Endothelial cell of umbilical vein (primary cell): ENCODE data around the gene FBXO48. TPM values are rescaled to one million over a fixed set of nuclear protein-coding genes. Genes with fewer than 3 reads are reported as not detected.

Source experiments
- BruUV-seq: library from RNA; stranded (reverse); fragments of 400-500 nt; replicated peaks from 2 replicates; lab custom pipeline; 2021; lab: Mats Ljungman, UMichigan
- CTCF ChIA-PET: fragments of 300-600, 350-600 bp; sonication (Branson Sonifier 250); formaldehyde crosslinking; loops from one replicate; lab custom pipeline; 2021; ENCODE audit warnings: antibody characterized with exemption, inconsistent platforms; lab: Charles Lee
- POLR2A ChIA-PET: fragments of 300-600, 350-600 bp; sonication (Branson Sonifier 250); formaldehyde crosslinking; loops from one replicate; lab custom pipeline; 2021; ENCODE audit warnings: antibody characterized with exemption, inconsistent platforms; lab: Charles Lee
- DNase-seq: peaks from one replicate; pipeline ENCODE4 v3.0.0-alpha.2; 2011; ENCODE audit warnings: low read depth, low spot score
- FAIRE-seq: peaks from 2 replicates; lab custom pipeline; 2011; peaks lifted over from hg19 to GRCh38; lab: Jason Lieb, UNC
- H2AFZ ChIP-seq: 2 replicates; pipeline ENCODE4 v1.6.0; 2012; ENCODE audit warnings: low read depth, low read length, control low read depth, inconsistent platforms
- H3K27ac ChIP-seq: 2 replicates; pipeline ENCODE4 v1.5.1; 2011; ENCODE audit warnings: low read depth, mild to moderate bottlenecking, control low read depth, low read length, moderate library complexity; ENCODE audit not compliant: insufficient read depth
- H3K27me3 ChIP-seq, 2 experiments: 2 replicates each; pipeline versions ENCODE4 v1.6.0 to v1.6.1; 2011; ENCODE audit warnings: low read length in 2 of 2, mixed read lengths in 1 of 2; ENCODE audit not compliant: control insufficient read depth in 2 of 2, insufficient read depth in 2 of 2
- H3K36me3 ChIP-seq, 2 experiments: 2 replicates in 1 of 2; 3 replicates in 1 of 2; pipeline ENCODE4 v1.5.1; 2011; ENCODE audit warnings: low read length in 2 of 2, mild to moderate bottlenecking in 1 of 2, moderate library complexity in 1 of 2; ENCODE audit not compliant: control insufficient read depth in 2 of 2, insufficient read depth in 2 of 2; ENCODE audit errors: extremely low read depth in 1 of 2
- H3K4me1 ChIP-seq: 3 replicates; pipeline ENCODE4 v1.5.1; 2011; ENCODE audit warnings: mild to moderate bottlenecking, low read length; ENCODE audit not compliant: control insufficient read depth, insufficient read depth; ENCODE audit errors: extremely low read depth
- H3K4me2 ChIP-seq: 2 replicates; pipeline ENCODE4 v1.6.1; 2011; ENCODE audit warnings: low read length, control low read depth, mixed read lengths; ENCODE audit not compliant: insufficient read depth
- H3K4me3 ChIP-seq, 3 experiments: fragments of 200-600 bp in 1 of 3; sonication (generic), shearing (Covaris generic) in 1 of 3; replicated peaks in 1 of 3; 2 replicates each; pipeline ENCODE4 v1.5.1; 2011 to 2016; ENCODE audit warnings: control low read depth in 3 of 3, low read length in 3 of 3, mild to moderate bottlenecking in 2 of 3, inconsistent platforms in 1 of 3, low read depth in 1 of 3, moderate library complexity in 1 of 3; ENCODE audit not compliant: insufficient read depth in 1 of 3
- H3K79me2 ChIP-seq: 2 replicates; pipeline ENCODE4 v1.6.0; 2012; ENCODE audit warnings: low read length, inconsistent platforms; ENCODE audit not compliant: control insufficient read depth, insufficient read depth
- H3K9ac ChIP-seq: replicated peaks from 2 replicates; pipeline ENCODE3; 2011; ENCODE audit warnings: low read length, control low read depth; ENCODE audit not compliant: insufficient read depth; ENCODE audit errors: extremely low read depth
- H3K9me1 ChIP-seq: replicated peaks from 3 replicates; pipeline ENCODE4 v1.6.0; 2011; ENCODE audit warnings: mild to moderate bottlenecking, low read length; ENCODE audit not compliant: control insufficient read depth, insufficient read depth; ENCODE audit errors: extremely low read depth
- H3K9me3 ChIP-seq: replicated peaks from 2 replicates; pipeline ENCODE4 v1.5.1; 2012; ENCODE audit warnings: low read length, inconsistent platforms; ENCODE audit not compliant: control insufficient read depth, insufficient read depth
- H4K20me1 ChIP-seq: replicated peaks from 2 replicates; pipeline ENCODE3; 2011; ENCODE audit warnings: mild to moderate bottlenecking, low read length; ENCODE audit not compliant: control insufficient read depth, insufficient read depth; ENCODE audit errors: extremely low read depth
- CTCF ChIP-seq, 2 donors: IDR thresholded peaks; 1 replicate in 1 of 2; 2 replicates in 1 of 2; pipeline ENCODE4 v1.5.1; 2011; ENCODE audit warnings: low read length in 2 of 2, mild to moderate bottlenecking in 2 of 2, moderate library complexity in 2 of 2, control low read depth in 1 of 2, inconsistent platforms in 1 of 2, low read depth in 1 of 2; ENCODE audit not compliant: insufficient read depth in 1 of 2; ENCODE audit errors: extremely low read depth in 1 of 2
- EZH2 ChIP-seq: IDR thresholded peaks from 2 replicates; pipeline ENCODE4 v1.6.1; 2012; ENCODE audit warnings: borderline replicate concordance, low read depth, mild to moderate bottlenecking, moderate library complexity, low read length, inconsistent platforms; ENCODE audit not compliant: severe bottlenecking
- FOS ChIP-seq: IDR thresholded peaks from 2 replicates; pipeline ENCODE4 v1.6.1; 2011; ENCODE audit warnings: mild to moderate bottlenecking, low read length, moderate library complexity, borderline replicate concordance; ENCODE audit not compliant: insufficient read depth
- GATA2 ChIP-seq: IDR thresholded peaks from 2 replicates; pipeline ENCODE4 v1.7.0; 2011; ENCODE audit warnings: low read depth, mild to moderate bottlenecking, moderate library complexity, mixed read lengths, low read length; ENCODE audit not compliant: insufficient read length, insufficient read depth
- JUN ChIP-seq: IDR thresholded peaks from 2 replicates; pipeline ENCODE4 v1.6.1; 2011; ENCODE audit warnings: borderline replicate concordance, low read depth; ENCODE audit not compliant: insufficient read length, insufficient read depth
- MYC ChIP-seq: IDR thresholded peaks from one replicate; pipeline ENCODE4 v1.6.1; 2011; ENCODE audit warnings: mild to moderate bottlenecking, low read depth, low read length
- POLR2A ChIP-seq: IDR thresholded peaks from 2 replicates; pipeline ENCODE4 v1.6.1; 2012; ENCODE audit warnings: low read depth, mild to moderate bottlenecking, control low read depth, low read length
- POLR2AphosphoS5 ChIP-seq: IDR thresholded peaks from 2 replicates; pipeline ENCODE4 v1.6.1; 2012; ENCODE audit warnings: low read depth, mild to moderate bottlenecking, control low read depth, low read length, moderate library complexity; ENCODE audit not compliant: insufficient read depth
- dilution Hi-C: fragments of 300-500 bp; cut with MboI; formaldehyde crosslinking; loops from one replicate; pipeline ENCODE4 v1.15.0; 2019; ENCODE audit warnings: low sequenced_read_pairs; ENCODE audit not compliant: extremely low pct_ligation_motif_present
- intact Hi-C: fragments of 100-400 bp; cut with micrococcal nuclease; formaldehyde crosslinking; loops from one replicate; pipeline ENCODE4 v1.10.0; 2022
- polyA plus RNA-seq, 4 experiments: library from polyadenylated mRNA; depleted of rRNA in 3 of 4; stranded (reverse) in 3 of 4; unstranded in 1 of 4; fragments of >200 nt; gene quantifications; 2 replicates each; pipeline versions ENCODE4 v1.2.1 to v1.2.3, GENCODE V29; 2011 to 2012; ENCODE audit warnings: missing spikeins in 1 of 4
- total RNA-seq: library from RNA; stranded (reverse); gene quantifications from 2 replicates; pipeline ENCODE4 v1.2.3, GENCODE V29; 2021
- TF ChIP-seq, protein P1 (sequence below): IDR thresholded peaks from 2 replicates; pipeline ENCODE4 v1.6.1; 2011; ENCODE audit not compliant: insufficient read depth, insufficient read length

The FBXO48 gene
- total and polyA plus RNA-seq, 2 donors (not counting 3 experiments of a cell fraction or from before 2014, with no cell fraction given), result 0.46 to 0.73 TPM

DNA sequence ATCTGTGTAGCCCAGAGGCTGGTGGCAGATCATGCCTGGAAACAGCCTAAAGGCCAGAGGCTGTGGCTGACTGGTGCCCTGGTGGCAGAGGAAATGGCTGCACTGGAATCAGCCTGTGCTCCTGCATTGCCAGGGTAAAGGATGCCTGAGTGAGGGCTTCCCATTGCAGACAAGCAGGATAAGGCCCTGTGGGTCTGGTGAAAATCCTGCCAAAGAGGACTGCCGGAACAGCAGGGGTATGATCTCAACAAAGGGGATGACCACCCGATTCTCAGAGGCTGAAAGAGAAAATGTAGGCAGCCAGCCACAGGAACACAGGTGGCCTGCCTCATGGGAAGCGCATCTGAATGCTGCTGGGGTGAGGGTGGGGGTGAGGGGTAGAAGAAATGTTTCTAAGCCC lies 48.2 kb downstream of the FBXO48 start:
- dilution Hi-C loops, result no loop called here
- ChIA-PET CTCF (no interaction called here), POLR2A (no interaction called here)
- Histone ChIP-seq H3K36me3 (no peaks in the 10 kb centered on the region), H2AFZ (no peak overlapping the region), H3K27me3 (peaks cover 7 to 11% of the 10 kb centered on the region in 2 experiments), H3K9me3 (no peaks in the 10 kb centered on the region), H3K27ac (no peak overlapping the region), H3K9ac (no peak overlapping the region), H4K20me1 (no peaks in the 10 kb centered on the region), H3K79me2 (no peaks in the 10 kb centered on the region), H3K4me1 (no peaks in the 10 kb centered on the region), H3K4me3 (no peak overlapping the region), H3K4me2 (no peak overlapping the region), H3K9me1 (no peaks in the 10 kb centered on the region)
- TF ChIP-seq MYC (no peak), POLR2A (no peak), CTCF (IDR thresholded peaks at IDR 0.05; ENCODE audit: extremely low read depth in 1 of 2, insufficient read depth in 1 of 2, low read depth in 1 of 2, low read length in 2 of 2) (no peak), FOS (no peak), GATA2 (no peak), JUN (no peak), EZH2 (no peak), POLR2AphosphoS5 (no peak)
- TF ChIP-seq, protein P1, sequence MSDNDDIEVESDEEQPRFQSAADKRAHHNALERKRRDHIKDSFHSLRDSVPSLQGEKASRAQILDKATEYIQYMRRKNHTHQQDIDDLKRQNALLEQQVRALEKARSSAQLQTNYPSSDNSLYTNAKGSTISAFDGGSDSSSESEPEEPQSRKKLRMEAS, result no peak
- BruUV-seq, result no TSS peak
- intact Hi-C loops, result no loop called here
- no peak for DNase-seq
- no peak for FAIRE-seq
